Measurements from ENCODE around the gene SLC25A43.
A peak's percentile ranks its signal among the peaks of the same experiment; 100 is the strongest.

SLC25A43 gene

DNA sequence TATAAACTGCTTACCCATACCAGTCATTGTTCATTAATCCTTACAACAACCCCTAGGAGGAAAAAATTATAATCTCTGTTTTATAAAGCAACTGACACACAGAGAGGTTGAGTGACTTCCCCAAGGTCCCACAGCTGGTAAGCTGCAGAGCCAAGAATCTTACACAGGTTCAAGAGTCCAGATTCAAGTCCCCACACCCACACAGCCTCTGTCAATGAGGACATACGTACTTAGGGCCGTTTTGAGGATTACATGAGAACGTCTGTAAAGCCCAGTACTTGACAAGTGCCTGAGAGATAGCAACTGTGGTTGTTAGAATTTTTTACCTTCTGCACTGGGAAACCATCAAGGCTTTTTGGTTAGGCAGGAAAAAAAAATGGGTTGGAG, 556 bp upstream of the SLC25A43 start:
- Histone ChIP-seq H3K27me3 (ENCODE audit: insufficient read depth, poor library complexity, severe bottlenecking) (no peaks in the 10 kb centered on the region), H3K4me3 (replicated peaks; ENCODE audit: insufficient read depth, low read length) (peak overlapping the region; percentile 50), H3K27ac (replicated peaks) (peak overlapping the region; percentile 76)
- no peak for TF ChIP-seq SPI1 (IDR thresholded peaks at IDR 0.05; ENCODE audit: borderline replicate concordance, low read depth)
- TF ChIP-seq, protein P1, sequence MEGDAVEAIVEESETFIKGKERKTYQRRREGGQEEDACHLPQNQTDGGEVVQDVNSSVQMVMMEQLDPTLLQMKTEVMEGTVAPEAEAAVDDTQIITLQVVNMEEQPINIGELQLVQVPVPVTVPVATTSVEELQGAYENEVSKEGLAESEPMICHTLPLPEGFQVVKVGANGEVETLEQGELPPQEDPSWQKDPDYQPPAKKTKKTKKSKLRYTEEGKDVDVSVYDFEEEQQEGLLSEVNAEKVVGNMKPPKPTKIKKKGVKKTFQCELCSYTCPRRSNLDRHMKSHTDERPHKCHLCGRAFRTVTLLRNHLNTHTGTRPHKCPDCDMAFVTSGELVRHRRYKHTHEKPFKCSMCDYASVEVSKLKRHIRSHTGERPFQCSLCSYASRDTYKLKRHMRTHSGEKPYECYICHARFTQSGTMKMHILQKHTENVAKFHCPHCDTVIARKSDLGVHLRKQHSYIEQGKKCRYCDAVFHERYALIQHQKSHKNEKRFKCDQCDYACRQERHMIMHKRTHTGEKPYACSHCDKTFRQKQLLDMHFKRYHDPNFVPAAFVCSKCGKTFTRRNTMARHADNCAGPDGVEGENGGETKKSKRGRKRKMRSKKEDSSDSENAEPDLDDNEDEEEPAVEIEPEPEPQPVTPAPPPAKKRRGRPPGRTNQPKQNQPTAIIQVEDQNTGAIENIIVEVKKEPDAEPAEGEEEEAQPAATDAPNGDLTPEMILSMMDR (IDR thresholded peaks at IDR 0.05; ENCODE audit: insufficient read depth, low read length), result no peak
- TF ChIP-seq, protein P2, sequence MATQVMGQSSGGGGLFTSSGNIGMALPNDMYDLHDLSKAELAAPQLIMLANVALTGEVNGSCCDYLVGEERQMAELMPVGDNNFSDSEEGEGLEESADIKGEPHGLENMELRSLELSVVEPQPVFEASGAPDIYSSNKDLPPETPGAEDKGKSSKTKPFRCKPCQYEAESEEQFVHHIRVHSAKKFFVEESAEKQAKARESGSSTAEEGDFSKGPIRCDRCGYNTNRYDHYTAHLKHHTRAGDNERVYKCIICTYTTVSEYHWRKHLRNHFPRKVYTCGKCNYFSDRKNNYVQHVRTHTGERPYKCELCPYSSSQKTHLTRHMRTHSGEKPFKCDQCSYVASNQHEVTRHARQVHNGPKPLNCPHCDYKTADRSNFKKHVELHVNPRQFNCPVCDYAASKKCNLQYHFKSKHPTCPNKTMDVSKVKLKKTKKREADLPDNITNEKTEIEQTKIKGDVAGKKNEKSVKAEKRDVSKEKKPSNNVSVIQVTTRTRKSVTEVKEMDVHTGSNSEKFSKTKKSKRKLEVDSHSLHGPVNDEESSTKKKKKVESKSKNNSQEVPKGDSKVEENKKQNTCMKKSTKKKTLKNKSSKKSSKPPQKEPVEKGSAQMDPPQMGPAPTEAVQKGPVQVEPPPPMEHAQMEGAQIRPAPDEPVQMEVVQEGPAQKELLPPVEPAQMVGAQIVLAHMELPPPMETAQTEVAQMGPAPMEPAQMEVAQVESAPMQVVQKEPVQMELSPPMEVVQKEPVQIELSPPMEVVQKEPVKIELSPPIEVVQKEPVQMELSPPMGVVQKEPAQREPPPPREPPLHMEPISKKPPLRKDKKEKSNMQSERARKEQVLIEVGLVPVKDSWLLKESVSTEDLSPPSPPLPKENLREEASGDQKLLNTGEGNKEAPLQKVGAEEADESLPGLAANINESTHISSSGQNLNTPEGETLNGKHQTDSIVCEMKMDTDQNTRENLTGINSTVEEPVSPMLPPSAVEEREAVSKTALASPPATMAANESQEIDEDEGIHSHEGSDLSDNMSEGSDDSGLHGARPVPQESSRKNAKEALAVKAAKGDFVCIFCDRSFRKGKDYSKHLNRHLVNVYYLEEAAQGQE (IDR thresholded peaks at IDR 0.05; ENCODE audit: insufficient replicate concordance, low read depth), result no peak
- DNase-seq (ENCODE audit: low read depth in 1 of 2, low spot score in 1 of 2), result peak in 1 of 2 experiments; percentile 9

DNA sequence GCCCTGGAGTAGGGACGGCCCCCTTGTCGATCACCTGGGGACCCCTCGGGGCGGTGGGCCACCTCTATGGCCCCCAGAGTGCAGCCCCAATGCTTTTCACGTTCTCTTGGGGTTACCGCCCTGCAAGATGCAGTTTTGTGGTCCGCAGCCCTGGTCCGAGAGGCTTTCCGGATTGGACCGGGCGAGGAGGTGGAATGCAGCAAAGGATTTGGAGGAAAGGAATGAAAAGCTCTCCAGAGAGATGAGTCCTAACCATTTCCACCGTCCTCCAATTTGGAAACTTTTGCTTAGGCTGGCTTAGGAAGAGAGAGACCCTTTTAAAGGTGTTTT, 601 bp downstream of the SLC25A43 start:
- Histone ChIP-seq H3K27ac (replicated peaks) (peak overlapping the region; percentile 76), H3K27me3 (ENCODE audit: insufficient read depth, poor library complexity, severe bottlenecking) (no peaks in the 10 kb centered on the region), H3K4me3 (replicated peaks; ENCODE audit: insufficient read depth, low read length) (peak overlapping the region; percentile 50)
- TF ChIP-seq GABPA (IDR thresholded peaks at IDR 0.05; ENCODE audit: low read depth) (no peak), POLR2AphosphoS5 (IDR thresholded peaks at IDR 0.05; ENCODE audit: low read depth) (no peak), SPI1 (IDR thresholded peaks at IDR 0.05; ENCODE audit: borderline replicate concordance, low read depth) (no peak)
- TF ChIP-seq, protein P2 (IDR thresholded peaks at IDR 0.05; ENCODE audit: insufficient replicate concordance, low read depth), result no peak
- TF ChIP-seq, protein P1 (IDR thresholded peaks at IDR 0.05; ENCODE audit: insufficient read depth, low read length), result no peak
- DNase-seq (ENCODE audit: low read depth in 1 of 2, low spot score in 1 of 2), result no peak

DNA sequence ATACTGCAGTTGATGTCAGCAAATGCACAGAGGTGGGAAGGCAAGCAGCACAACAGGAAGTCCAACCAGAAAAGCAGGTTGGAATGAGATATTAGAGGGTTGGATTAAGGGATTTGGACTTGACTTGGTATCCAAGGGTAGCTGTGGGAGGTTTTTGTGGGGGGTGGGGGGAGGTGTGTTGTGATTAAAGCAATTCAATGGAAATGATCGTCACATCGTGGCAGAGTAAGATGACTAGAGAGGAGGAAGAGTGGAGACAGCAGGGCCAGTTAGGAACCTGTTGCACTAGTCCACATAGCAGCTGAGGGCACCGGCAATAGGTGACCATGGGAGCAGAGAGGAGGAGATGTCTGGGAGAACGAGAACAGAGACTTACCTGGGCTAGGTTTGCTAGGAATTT, 2.4 kb downstream of the SLC25A43 start:
- H3K27me3 ChIP-seq (ENCODE audit: insufficient read depth, poor library complexity, severe bottlenecking), result no peaks in the 10 kb centered on the region
- no peak overlapping the region for H3K4me3 ChIP-seq (replicated peaks; ENCODE audit: insufficient read depth, low read length)
- no peak for DNase-seq (ENCODE audit: low read depth in 1 of 2, low spot score in 1 of 2)
- TF ChIP-seq SPI1 (IDR thresholded peaks at IDR 0.05; ENCODE audit: borderline replicate concordance, low read depth), result no peak
- TF ChIP-seq GABPA (IDR thresholded peaks at IDR 0.05; ENCODE audit: low read depth), result no peak
- TF ChIP-seq, protein P1 (IDR thresholded peaks at IDR 0.05; ENCODE audit: insufficient read depth, low read length), result no peak
- TF ChIP-seq, protein P2 (IDR thresholded peaks at IDR 0.05; ENCODE audit: insufficient replicate concordance, low read depth), result no peak
- TF ChIP-seq POLR2AphosphoS5 (IDR thresholded peaks at IDR 0.05; ENCODE audit: low read depth), result no peak
- H3K27ac ChIP-seq (replicated peaks), result no peak overlapping the region
